ENCODE data around the gene WDFY4. TPM values are rescaled to one million over a fixed set of nuclear protein-coding genes. Genes with fewer than 3 reads are reported as not detected.
"Not testable (repeated sequence)": the region's sequence is repeated elsewhere in the genome, so short reads cannot be mapped to it uniquely, and the experiment has no call there.

Gene WDFY4
- total and polyA plus RNA-seq, 9 donors, result 1.2 to 3.9 (median 2.4) TPM

DNA sequence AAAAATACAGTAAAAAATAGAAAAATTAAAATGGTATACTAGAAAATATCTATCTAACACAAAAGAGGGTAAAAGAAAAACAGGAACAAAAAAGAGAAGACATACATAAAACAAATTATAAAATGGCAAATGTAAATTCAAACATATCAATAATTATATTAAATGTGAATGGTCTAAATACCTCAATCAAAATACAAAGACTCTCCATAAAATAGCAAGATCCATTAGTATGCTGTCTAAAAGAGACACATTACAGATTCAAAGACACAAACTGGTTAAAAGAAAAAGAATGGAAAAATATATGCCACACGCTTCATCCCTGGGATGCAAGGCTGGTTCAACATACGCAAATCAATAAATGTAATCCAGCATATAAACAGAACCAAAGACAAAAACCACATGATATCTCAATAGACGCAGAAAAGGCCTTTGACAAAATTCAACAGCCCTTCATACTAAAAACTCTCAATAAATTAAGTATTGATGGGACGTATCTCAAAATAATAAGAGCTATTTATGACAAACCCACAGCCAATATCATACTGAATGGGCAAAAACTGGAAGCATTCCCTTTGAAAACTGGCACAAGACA lies 43.5 kb upstream of the WDFY4 start:
- WGBS (ENCODE audit: insufficient coverage), result no CpG with 5 or more reads among the region's 4 CpGs
- H3K36me3 ChIP-seq (ENCODE audit: control insufficient read depth, insufficient read depth, low read length); DNase-seq; H3K27ac ChIP-seq (ENCODE audit: low read length); H3K9me3 ChIP-seq (replicated peaks; ENCODE audit: control insufficient read depth, low read depth, low read length); H3K4me1 ChIP-seq (ENCODE audit: control insufficient read depth, insufficient read depth, low read length); H3K4me3 ChIP-seq (ENCODE audit: low read length); H3K27me3 ChIP-seq (ENCODE audit: control insufficient read depth, insufficient read depth, low read length): not testable (repeated sequence)

GRCh38 chr10:48645600-48645999 lies 39.1 kb upstream of the WDFY4 start:
- no peak for DNase-seq
- H3K27ac ChIP-seq (ENCODE audit: low read length), result no peak overlapping the region
- H3K4me3 ChIP-seq (ENCODE audit: low read length), result no peak overlapping the region
- H3K36me3 ChIP-seq (ENCODE audit: control insufficient read depth, insufficient read depth, low read length), result no peaks in the 10 kb centered on the region
- no peaks in the 10 kb centered on the region for H3K4me1 ChIP-seq (ENCODE audit: control insufficient read depth, insufficient read depth, low read length)
- H3K9me3 ChIP-seq (replicated peaks; ENCODE audit: control insufficient read depth, low read depth, low read length), result no peaks in the 10 kb centered on the region
- no CpG with 5 or more reads among the region's 1 CpG for WGBS (ENCODE audit: insufficient coverage)
- H3K27me3 ChIP-seq (ENCODE audit: control insufficient read depth, insufficient read depth, low read length), result peaks cover 3% of the 10 kb centered on the region

DNA sequence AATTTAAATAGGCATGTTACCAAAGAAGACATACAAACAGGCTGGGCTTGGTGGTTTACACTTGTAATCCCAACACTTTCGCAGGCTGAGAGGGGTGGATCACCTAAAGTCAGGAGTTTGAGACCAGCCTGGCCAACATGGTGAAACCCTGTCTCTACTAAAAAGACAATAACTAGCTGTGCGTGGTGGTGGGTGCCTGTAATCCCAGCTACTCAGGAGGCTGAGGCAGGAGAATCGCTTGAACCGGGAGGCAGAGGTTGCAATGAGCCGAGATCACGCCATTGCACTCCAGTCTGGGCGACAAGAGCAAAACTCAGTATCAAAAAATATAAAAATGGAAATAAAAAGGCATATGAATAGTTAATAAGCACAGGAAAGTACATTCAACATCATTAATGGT lies 37.6 kb upstream of the WDFY4 start:
- H3K27ac ChIP-seq (ENCODE audit: low read length); DNase-seq; H3K4me3 ChIP-seq (ENCODE audit: low read length); H3K4me1 ChIP-seq (ENCODE audit: control insufficient read depth, insufficient read depth, low read length); H3K9me3 ChIP-seq (replicated peaks; ENCODE audit: control insufficient read depth, low read depth, low read length); H3K36me3 ChIP-seq (ENCODE audit: control insufficient read depth, insufficient read depth, low read length); H3K27me3 ChIP-seq (ENCODE audit: control insufficient read depth, insufficient read depth, low read length): not testable (repeated sequence)
- no CpG with 5 or more reads among the region's 7 CpGs for WGBS (ENCODE audit: insufficient coverage)

DNA sequence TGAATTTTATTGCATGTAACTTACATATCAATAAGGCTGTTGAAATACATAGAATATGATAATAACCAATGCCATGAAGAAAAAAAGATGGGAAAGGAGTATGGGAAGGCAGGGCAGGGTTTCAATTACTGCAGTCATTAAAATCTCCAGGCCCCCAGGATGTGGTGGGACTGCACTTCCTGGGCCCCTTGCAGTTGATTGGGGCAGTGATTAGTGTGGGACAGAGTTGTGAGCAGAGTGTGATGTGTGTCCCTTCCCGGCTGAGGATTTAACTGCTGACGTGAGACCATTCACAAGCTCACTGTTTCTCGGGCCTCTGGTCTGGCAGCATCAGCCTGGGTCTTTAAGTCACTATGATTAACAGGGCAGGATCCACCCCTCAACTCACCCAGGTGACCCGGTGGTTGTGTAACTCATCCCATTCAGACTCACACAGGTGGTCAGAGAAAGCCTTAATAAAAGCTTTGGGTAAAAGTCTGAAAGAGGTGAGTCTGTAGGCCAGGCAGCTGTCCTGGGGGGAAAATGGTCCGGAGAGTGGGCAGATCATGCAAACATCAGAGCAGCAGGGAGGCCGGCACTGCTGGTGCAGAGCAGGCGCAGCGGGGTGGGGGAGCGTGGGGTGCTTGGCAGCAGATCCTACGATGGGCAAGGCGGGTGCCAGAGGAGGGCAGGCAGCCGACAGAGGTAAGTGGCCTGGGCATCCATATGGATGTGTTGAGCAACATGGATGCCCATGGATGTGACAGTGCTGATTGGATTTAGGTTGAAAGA lies 36.3 kb upstream of the WDFY4 start:
- WGBS (ENCODE audit: insufficient coverage), result 68% methylated on average over 10 of the region's 12 CpGs
- no peak overlapping the region for H3K27ac ChIP-seq (ENCODE audit: low read length)
- H3K27me3 ChIP-seq (ENCODE audit: control insufficient read depth, insufficient read depth, low read length), result peaks cover 8% of the 10 kb centered on the region
- no peaks in the 10 kb centered on the region for H3K9me3 ChIP-seq (replicated peaks; ENCODE audit: control insufficient read depth, low read depth, low read length)
- H3K4me1 ChIP-seq (ENCODE audit: control insufficient read depth, insufficient read depth, low read length), result no peaks in the 10 kb centered on the region
- no peak for DNase-seq
- no peak overlapping the region for H3K4me3 ChIP-seq (ENCODE audit: low read length)
- H3K36me3 ChIP-seq (ENCODE audit: control insufficient read depth, insufficient read depth, low read length), result no peaks in the 10 kb centered on the region

- H3K36me3 ChIP-seq (ENCODE audit: control insufficient read depth, insufficient read depth, low read length), result no peaks in the 10 kb centered on the region
- 62% methylated on average over 3 of the region's 7 CpGs for WGBS (ENCODE audit: insufficient coverage)
- no peak for DNase-seq
- no peak overlapping the region for H3K27ac ChIP-seq (ENCODE audit: low read length)
- no peaks in the 10 kb centered on the region for H3K4me1 ChIP-seq (ENCODE audit: control insufficient read depth, insufficient read depth, low read length)
- no peak overlapping the region for H3K4me3 ChIP-seq (ENCODE audit: low read length)
- peaks cover 12% of the 10 kb centered on the region for H3K27me3 ChIP-seq (ENCODE audit: control insufficient read depth, insufficient read depth, low read length)
- H3K9me3 ChIP-seq (replicated peaks; ENCODE audit: control insufficient read depth, low read depth, low read length), result no peaks in the 10 kb centered on the region
These were observed 35.2 kb upstream of the WDFY4 start for GRCh38 chr10:48649349-48649944.

DNA sequence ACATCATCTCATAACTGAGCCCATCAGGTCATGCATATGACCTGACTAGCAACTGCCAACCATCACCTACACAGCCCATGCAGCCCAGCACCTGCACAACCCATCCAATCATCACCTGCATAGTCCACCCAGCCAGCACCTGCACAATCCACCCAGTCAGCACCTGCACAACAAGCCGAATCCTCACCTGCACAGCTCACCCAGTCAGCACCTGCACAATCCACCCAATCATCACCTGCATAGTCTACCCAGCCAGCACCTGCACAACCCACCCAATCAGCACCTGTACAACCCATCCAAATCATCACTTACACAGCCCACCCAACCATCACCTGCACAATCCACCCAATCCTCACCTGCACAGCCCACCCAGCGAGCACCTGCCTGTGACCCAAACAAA lies 33.4 kb upstream of the WDFY4 start:
- Histone ChIP-seq H3K9me3 (replicated peaks; ENCODE audit: control insufficient read depth, low read depth, low read length) (no peaks in the 10 kb centered on the region), H3K36me3 (ENCODE audit: control insufficient read depth, insufficient read depth, low read length) (no peaks in the 10 kb centered on the region), H3K27ac (ENCODE audit: low read length) (no peak overlapping the region), H3K4me1 (ENCODE audit: control insufficient read depth, insufficient read depth, low read length) (peaks cover 9% of the 10 kb centered on the region), H3K4me3 (ENCODE audit: low read length) (no peak overlapping the region), H3K27me3 (ENCODE audit: control insufficient read depth, insufficient read depth, low read length) (peaks cover 20% of the 10 kb centered on the region)
- DNase-seq, result no peak
- WGBS (ENCODE audit: insufficient coverage), result 93% methylated on average over 2 of the region's 2 CpGs

GRCh38 chr10:48651839-48652238 lies 32.8 kb upstream of the WDFY4 start:
- H3K27me3 ChIP-seq (ENCODE audit: control insufficient read depth, insufficient read depth, low read length), result peaks cover 25% of the 10 kb centered on the region
- no peak overlapping the region for H3K27ac ChIP-seq (ENCODE audit: low read length)
- WGBS (ENCODE audit: insufficient coverage), result 41% methylated on average over 4 of the region's 4 CpGs
- DNase-seq, result no peak
- no peaks in the 10 kb centered on the region for H3K36me3 ChIP-seq (ENCODE audit: control insufficient read depth, insufficient read depth, low read length)
- H3K4me3 ChIP-seq (ENCODE audit: low read length), result no peak overlapping the region
- peaks cover 14% of the 10 kb centered on the region for H3K4me1 ChIP-seq (ENCODE audit: control insufficient read depth, insufficient read depth, low read length)
- no peaks in the 10 kb centered on the region for H3K9me3 ChIP-seq (replicated peaks; ENCODE audit: control insufficient read depth, low read depth, low read length)

DNA sequence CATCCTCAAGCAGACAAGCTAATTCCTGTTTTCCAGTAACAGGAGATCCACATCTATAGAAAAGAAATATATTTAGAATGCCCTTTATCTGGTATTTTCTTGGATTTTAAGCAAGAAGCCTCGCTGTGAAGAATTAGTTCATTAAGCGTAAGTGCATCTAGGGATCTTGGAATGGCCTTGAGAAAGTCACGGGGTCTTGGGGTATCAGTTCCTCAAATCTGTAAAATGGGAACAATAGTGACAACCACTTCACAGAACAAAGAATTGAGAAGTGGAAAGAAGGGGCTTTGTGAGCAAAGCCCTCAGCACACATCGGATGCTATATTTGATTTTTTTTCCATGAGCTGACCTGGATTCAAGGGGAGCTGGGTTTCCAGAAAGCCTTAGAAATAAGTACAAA lies 32.3 kb upstream of the WDFY4 start:
- WGBS (ENCODE audit: insufficient coverage), result 73% methylated on average over 2 of the region's 4 CpGs
- Histone ChIP-seq H3K9me3 (replicated peaks; ENCODE audit: control insufficient read depth, low read depth, low read length) (no peaks in the 10 kb centered on the region), H3K36me3 (ENCODE audit: control insufficient read depth, insufficient read depth, low read length) (no peaks in the 10 kb centered on the region), H3K4me1 (ENCODE audit: control insufficient read depth, insufficient read depth, low read length) (peaks cover 14% of the 10 kb centered on the region), H3K4me3 (ENCODE audit: low read length) (no peak overlapping the region), H3K27ac (ENCODE audit: low read length) (no peak overlapping the region), H3K27me3 (ENCODE audit: control insufficient read depth, insufficient read depth, low read length) (peaks cover 30% of the 10 kb centered on the region)
- DNase-seq, result no peak

- DNase-seq, result no peak
- Histone ChIP-seq H3K9me3 (replicated peaks; ENCODE audit: control insufficient read depth, low read depth, low read length) (no peaks in the 10 kb centered on the region), H3K27ac (ENCODE audit: low read length) (no peak overlapping the region), H3K4me1 (ENCODE audit: control insufficient read depth, insufficient read depth, low read length) (peaks cover 14% of the 10 kb centered on the region), H3K36me3 (ENCODE audit: control insufficient read depth, insufficient read depth, low read length) (no peaks in the 10 kb centered on the region), H3K27me3 (ENCODE audit: control insufficient read depth, insufficient read depth, low read length) (peaks cover 33% of the 10 kb centered on the region), H3K4me3 (ENCODE audit: low read length) (no peak overlapping the region)
- 54% methylated on average over 5 of the region's 5 CpGs for WGBS (ENCODE audit: insufficient coverage)
These were observed 31.3 kb upstream of the WDFY4 start for GRCh38 chr10:48653347-48653746.

- no peak for DNase-seq
- Histone ChIP-seq H3K4me3 (ENCODE audit: low read length) (no peak overlapping the region), H3K9me3 (replicated peaks; ENCODE audit: control insufficient read depth, low read depth, low read length) (no peaks in the 10 kb centered on the region), H3K4me1 (ENCODE audit: control insufficient read depth, insufficient read depth, low read length) (peaks cover 14% of the 10 kb centered on the region), H3K27ac (ENCODE audit: low read length) (no peak overlapping the region), H3K36me3 (ENCODE audit: control insufficient read depth, insufficient read depth, low read length) (no peaks in the 10 kb centered on the region), H3K27me3 (ENCODE audit: control insufficient read depth, insufficient read depth, low read length) (peaks cover 32% of the 10 kb centered on the region)
- WGBS (ENCODE audit: insufficient coverage), result 89% methylated on average over 3 of the region's 4 CpGs
These were observed 30.6 kb upstream of the WDFY4 start for GRCh38 chr10:48653944-48654698.

Measured in muscle of leg (tissue), 11 donors.